GF-D8 (cell line): ENCODE results near the gene ASB14.
"Not testable (repeated sequence)": the region's sequence is repeated elsewhere in the genome, so short reads cannot be mapped to it uniquely, and the experiment has no call there.

Source experiments
- DNase-seq: peaks from one replicate; lab custom pipeline; 2025; lab: John Stamatoyannopoulos, UW

ASB14 gene

DNA sequence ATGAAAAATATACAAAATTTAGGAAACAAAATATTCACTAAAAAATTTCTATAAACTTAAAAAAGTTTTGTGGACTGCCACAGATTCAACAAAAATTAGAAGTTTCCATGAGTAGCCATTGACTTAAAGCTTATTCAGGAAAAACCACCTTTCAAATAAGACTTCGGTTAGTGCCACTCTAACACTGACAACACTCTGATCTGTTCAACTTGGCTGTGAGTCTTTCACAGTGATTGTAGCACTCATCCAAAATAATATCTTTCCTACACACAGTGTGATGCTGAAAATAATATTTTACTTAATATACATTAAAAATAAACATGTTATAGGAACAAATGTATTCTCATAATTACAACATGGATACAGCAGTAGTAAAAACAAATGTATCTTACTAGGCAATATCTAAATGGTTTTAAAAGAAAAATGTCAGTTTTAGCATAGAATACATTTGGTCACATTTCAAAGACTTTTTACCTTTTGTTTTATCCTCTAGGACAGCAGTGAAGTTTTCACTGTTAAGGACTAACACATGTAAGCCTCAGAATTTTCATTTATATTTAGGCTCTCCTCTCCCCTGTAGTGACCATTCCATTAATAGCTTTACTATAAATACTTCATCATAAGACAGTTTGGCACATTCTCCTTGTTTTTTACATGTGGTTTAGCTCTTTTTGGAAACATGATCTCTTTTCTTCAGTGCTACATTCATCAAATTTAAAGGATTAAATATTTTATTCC, at the start of gene ASB14:
Gene ASB14 (minus strand): TSS at position 527 of the 738 bp plus-strand sequence. CDS start 652 bp downstream, outside the sequence.
- DNase-seq: no peak

DNA sequence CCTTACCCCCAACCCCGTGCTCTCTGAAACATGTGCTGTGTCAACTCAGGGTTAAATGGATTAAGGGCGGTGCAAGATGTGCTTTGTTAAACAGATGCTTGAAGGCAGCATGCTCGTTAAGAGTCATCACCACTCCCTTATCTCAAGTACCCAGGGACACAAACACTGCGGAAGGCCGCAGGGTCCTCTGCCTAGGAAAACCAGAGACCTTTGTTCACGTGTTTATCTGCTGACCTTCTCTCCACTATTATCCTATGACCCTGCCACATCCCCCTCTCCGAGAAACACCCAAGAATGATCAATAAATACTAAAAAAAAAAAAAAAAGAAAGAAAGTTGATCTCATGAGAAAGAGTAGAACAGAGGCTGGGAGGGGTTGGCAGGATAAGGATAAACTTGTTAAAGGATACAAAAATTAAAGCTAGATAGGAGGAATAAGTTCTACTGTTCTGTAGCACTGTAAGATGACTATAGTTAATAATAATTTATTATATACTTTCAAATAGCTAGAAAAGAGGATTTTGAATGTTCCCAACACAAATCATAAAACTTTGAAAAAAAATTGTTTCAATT, 46.7 kb upstream of the ASB14 start:
- not testable (repeated sequence) for DNase-seq

DNA sequence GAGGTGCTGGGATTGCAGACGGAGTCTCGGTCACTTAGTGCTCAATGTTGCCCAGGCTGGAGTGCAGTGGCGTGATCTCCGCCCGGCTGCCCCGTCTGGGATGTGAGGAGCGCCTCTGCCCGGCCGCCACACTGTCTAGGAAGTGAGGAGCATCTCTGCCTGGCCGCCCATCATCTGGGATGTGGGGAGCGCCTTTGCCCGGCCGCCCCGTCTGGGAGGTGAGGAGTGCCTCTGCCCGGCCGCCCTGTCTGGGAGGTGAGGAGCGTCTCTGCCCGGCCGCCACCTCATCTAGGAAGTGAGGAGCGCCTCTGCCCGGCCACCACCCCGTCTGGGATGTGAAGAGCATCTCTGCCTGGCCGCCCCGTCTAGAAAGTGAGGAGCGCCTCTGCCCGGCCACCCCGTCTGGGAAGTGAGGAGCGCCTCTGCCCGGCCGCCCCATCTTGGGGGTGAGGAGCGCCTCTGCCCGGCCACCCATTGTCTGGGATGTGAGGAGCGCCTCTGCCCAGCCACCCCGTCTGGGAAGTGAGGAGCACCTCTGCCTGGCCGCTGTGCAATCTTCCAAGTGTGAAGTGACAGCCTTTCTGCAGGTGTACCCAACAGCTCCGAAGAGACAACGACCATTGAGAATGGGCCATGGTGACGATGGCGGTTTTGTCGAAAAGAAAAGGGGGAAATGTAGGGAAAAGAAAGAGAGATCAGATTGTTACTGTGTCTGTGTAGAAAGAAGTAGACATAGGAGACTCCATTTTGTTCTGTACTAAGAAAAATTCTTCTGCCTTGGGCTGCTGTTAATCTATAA, 46.0 kb upstream of the ASB14 start:
- DNase-seq: not testable (repeated sequence)

DNA sequence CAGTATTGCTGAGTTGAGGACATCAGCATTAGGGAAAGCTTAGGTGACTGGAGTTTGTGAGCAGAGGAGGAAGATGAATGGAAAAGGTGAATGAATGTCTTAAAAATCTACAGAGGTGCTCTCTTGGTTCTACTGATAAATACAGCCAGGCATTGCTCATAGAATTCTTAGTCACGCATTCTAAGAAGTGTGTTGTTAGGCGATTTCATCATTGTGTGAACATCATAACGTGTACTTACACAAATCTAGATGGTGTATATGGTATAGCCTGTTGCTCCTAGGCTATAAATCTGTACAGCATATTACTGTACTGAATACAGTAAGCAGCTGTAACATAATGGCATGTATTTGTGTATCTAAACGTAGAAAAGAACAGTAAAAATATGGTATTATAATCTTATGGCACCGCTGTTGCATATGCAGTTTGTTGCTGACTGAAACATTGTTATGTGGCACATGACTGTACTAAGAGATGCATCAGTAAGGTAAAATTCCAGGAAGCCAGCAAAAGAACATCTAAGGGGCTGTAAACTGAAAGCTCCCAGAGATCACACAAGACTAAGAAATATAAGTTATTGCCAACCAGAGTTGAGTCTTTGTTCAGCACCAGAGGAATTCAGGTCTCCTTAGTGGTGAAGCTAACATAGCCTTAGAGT, 42.9 kb upstream of the ASB14 start:
- no peak for DNase-seq

DNA sequence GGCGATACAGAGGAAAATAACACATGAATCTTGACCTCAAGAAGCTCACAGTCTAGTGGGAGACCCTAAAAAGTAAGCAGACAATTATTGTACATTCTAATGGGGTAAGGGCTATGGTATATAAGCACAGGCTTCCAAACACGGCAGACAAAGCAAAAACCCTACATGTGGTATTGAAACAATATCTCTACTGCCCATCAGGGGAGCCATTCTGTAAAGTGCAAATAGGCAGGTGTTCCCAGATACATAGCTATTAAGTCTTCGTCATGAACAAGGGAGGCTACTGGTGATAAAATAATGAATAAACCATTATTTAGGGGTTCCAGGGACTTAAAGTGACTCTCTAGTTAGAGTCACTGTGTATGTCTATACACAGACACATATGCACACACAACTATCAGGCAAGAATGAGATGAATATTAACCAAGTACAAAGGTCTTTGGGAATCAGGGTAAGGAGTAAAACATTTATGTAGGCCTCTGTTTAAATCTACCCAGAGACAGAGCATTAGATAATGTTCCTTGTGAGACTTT, 38.7 kb upstream of the ASB14 start:
- DNase-seq: no peak

DNA sequence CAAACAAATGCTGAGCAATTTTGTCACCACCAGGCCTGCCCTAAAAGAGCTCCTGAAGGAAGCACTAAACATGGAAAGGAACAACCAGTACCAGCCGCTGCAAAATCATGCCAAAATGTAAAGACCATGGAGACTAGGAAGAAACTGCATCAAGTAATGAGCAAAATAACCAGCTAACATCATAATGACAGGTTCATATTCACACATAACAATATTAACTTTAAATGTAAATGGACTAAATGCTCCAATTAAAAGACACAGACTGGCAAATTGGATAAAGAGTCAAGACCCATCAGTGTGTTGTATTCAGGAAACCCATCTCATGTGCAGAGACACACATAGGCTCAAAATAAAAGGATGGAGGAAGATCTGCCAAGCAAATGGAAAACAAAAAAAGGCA, 34.0 kb upstream of the ASB14 start:
- DNase-seq: not testable (repeated sequence)

DNA sequence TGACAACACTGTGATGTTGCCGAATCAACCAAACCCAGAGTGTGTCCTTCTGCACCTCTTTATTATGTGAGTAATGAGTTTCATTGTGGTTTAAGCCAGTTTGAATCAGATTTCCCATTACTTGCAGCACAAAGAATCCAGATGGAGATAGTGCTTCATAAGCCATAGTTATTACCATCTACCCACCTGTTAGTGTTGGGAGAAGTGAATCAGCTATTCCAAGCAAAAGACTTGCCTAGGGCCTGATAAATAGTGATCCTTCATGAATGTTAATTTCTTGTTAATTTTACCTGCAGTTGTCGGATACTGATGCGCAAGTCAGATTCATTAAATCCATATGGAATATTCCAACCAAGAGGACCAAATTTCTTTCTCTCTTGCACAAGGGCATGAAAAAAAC, 21.7 kb upstream of the ASB14 start:
- no peak for DNase-seq

DNA sequence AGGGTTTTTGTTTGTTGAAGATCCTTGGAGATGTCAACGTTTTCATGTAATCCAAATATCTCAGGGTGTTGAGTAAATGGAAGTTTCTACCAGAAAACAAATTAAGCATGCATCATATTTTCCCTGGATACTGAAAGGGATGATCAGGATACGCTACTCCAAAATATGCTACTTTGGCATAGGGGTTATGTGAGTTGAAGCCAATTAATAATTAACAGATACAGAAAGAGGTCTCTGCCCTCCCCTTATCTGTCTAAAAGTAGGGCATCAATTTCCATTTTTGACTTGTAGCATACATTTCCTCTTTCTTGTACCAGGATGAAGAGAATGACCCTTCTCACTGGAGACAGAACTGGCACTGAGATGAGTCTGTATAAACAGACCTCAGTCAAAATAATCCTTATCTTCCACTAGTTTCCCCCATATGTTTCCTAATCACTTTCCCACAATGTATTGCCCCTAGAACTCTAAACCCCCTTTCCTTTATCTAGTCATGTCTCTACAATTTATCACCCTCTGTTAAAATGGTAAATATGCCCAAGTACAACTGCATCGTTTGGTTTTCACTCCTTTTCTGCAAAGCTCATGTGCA, 17.4 kb upstream of the ASB14 start:
- DNase-seq: no peak

DNA sequence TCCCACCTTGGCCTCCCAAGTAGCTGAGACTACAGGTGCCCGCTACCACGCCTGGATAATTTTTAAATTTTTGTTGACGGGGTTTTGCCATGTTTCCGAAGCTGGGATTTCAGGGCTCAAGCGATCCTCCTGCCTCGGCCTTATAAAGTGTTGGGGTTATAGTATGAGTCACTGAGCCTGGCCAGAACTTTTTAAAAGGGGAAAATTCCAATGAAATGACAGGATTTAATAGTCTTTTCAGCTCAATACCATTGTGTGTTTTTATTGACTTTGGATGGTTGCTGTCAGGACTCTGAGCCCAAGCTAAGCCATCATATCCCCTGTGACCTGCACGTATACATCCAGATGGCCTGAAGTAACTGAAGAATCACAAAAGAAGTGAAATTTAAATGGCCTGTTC, 11.0 kb upstream of the ASB14 start:
- DNase-seq: not testable (repeated sequence)

DNA sequence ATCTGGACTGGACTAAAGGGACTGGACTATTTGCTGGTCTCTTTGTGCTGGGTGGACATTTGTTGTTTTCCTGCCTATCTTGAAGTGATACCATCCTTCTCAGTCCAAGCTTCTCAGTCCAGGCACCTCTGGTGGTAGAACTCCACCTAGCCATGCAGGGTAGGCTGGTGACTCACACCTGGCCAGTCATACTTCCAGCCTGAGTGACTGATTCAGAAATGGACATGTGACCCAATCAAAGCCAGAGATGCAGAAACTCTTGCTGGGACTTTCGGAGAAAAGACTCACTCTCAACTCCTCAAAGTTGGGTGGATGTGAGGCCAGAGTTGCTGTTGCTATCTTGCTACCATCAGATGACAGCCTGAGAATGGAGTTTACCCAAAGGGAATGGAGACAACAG, 5.6 kb upstream of the ASB14 start:
- no peak for DNase-seq

DNA sequence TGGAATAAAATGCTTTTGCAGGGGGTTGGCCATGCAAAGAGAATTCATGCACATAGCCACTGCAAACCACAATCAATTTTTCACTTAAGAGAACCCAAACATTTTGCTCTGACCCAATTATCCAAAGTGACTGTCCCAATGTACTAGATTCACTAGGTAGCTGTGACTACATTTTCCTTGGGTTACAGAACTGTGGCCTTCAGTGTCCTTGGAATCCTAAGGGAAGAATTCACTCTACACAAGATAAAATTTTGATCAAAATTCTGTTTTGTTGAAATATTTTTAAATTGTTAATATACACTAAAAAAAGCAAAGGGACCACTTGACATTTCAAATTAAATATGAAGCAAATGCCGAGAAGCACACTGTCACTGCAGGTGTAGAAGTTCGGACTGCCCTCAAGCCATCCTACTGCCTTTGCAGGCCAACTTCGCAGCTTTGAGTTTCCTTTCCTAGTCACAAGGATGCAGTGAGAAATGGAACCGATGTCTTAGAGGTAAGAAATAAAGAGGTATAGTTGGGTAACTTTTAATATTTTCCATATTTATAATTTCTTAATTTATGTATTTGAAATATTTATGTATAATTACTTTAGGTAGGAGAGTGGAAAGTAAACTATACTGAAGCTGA, 527 bp upstream of the ASB14 start:
- DNase-seq: no peak

DNA sequence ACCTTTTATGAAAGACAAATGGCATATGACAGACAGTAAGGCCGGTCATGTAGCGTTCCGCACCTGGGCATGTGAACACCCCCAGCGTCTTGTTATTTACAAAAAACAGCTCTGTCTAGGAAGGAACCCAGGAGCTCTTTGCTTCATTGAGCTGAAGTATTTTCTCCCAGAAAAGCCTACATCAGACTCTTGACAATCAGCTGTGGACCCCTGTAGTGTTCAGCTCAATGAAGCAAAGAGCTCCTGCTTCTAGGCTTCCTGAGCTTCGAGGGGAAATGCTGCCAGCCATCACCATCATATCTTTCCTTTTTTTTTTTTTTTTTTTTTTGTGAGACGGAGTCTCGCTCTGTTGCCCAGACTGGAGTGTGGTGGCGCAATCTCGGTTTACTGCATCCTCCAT, 4.1 kb downstream of the ASB14 start:
- DNase-seq: no peak

DNA sequence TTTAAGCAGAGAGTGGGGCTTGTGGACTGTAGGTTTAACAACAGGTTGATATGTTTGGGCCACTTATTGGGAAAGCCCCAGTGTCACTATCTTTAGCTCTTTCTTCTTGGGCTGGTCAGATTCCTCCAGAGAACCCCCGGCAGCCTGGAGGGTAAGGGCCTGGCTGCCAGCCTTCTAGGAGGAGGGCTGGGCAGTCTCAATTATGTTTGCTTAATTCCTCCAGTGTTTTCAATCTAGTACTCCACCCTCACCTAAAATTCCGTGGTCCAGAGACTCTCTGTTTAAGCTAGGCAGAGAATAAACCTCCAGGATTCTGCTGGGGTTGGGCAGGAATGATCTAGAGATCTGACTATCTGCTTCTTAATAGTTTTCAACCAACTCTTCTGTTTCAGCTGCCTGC, 5.3 kb downstream of the ASB14 start:
- DNase-seq: no peak

DNA sequence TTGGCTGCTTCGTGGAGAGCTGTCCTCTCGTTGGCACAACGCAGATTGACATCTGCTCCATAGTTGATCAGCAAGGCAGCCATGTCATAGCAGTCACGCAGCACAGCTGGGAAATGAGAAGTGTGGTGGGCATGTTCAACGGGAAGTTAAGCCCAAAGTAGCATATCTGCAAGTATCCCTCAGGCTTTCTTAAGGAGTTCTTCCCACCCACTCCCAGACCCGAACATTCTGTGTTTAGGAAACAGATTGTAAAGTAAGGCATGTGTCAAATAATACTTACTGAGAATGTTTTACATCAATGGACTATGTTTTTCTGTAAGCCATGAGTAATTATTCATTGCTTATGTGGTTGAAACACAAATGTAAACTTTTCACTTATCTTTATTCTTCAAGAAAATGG, 9.2 kb downstream of the ASB14 start:
- DNase-seq: no peak

DNA sequence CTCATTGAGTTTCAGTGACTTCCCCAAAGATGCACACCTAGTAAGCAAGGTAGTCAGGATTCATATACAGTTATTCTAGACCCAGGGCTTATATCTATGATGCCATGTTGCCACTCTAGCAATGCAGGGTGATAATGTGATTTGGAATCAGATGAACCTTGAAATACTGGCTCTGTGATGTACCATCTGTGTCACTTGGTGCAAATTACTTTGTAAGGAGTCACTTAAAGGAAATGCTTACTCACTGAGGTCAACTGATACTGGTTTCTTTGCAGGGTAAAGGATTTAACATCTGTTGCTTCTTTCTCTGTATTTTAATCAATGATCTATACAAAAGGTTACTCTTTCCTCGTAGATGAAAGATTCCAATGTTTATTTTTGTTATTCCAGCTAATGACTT, 10.8 kb downstream of the ASB14 start:
- DNase-seq: no peak

DNA sequence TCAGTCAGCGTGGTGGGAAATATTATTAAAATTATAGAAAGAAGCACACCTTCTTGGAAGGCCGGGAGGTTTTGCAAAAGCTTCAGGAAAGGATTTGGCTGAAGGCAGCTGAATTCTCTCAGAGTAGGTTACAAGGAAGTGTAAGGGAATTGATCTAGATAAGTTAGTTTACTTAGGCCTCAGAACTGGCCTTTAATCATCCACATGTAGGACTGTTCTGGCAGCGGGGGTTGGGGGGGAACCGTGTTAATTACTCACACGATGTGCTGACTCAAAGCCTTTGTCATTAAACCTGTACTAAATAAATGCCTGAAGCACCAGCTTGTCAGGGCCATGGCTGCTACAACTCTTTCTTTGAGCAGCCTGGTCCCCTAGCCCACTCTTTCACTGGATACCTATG, 12.8 kb downstream of the ASB14 start:
- DNase-seq: no peak

DNA sequence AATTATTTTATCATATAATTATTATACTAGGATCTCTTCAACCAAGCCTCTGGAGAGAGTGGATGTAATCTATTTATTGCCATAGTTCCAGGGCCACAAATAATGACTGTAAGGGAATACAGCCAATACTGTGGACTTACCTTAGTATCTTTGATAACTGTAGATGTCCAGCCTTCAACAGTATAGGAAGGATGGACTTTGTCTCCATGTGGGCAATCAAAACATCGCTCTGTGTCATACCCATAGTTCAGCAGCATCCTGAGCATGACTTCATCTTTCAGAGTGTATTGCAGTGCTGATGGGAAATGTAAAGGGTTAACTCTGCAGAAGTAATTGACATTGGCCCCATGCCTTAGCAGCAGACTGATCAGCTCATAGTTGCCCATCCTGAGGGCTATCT, 14.2 kb downstream of the ASB14 start:
- no peak for DNase-seq

DNA sequence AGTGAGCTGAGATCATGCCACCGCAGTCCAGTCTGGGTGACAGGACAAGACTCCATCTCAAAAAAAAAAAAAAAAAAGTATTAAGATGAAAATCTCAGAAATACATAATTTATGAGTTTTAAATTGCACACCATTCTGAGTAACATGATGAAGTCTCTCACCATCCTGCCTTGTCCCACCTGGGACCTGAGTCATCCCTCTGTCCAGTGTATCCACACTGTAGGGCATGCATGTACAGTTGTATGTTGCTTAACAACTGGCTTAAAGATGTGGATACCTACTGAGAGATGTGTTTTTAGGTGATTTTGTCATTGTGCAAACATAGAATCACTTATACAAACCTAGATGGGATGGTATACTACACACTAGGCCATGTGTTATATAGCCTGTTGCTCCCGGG, 17.1 kb downstream of the ASB14 start:
- no peak for DNase-seq

DNA sequence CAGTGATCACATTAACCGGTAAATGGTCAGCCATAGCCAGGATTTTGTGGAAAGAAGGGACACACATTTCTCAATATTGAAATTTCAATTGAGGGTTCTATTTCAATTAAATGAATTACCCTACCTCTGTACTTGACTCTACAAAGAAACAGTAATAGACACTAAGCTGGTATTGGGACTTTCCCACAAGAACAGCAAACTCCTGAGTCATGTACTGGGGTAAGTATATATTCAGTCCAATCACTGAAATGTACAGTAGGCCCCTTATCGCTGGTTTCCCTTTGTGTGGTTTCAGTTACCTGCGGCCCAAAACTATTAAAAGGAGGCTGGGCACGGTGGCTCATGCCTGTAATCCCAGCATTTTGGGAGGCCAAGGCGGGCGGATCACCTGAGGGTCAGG, 17.6 kb downstream of the ASB14 start:
- DNase-seq: no peak

DNA sequence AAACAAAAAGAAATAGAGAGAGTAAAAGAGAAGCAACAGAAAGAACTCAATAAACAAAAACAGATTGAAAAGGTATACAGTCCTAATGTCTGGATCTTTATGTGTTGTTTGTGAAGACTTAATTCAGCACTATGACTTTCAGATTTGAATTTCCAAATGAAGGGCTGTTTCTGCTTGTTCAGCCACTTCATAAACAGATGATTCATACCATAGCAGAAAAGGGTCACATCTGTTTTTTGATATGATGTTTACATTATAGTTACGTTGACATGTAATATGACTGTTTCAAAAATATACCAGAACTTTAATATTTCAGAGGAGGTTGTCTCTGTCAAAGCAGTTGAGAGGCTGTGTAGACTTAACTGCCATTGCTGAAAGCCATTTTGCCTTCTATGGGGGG, 24.1 kb downstream of the ASB14 start:
- DNase-seq: no peak

DNA sequence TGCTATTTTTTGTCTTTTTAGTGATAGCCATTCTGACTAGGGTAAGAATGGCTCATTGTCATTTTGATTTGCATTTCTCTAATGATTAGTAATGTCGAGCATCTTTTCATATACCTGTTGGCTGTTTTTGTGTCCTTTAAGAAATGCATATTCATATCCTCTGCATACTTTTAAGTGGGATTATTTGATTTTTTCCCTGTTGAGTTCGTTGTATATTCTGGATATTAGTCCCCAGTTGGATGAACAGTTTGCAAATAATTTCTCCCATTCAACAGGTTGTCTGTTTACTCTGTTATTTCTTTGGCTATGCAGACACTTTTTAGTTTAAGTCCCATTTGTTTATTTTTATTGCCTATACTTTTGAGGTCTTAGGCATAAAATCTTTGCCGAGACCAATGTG, 30.6 kb downstream of the ASB14 start:
- no peak for DNase-seq

DNA sequence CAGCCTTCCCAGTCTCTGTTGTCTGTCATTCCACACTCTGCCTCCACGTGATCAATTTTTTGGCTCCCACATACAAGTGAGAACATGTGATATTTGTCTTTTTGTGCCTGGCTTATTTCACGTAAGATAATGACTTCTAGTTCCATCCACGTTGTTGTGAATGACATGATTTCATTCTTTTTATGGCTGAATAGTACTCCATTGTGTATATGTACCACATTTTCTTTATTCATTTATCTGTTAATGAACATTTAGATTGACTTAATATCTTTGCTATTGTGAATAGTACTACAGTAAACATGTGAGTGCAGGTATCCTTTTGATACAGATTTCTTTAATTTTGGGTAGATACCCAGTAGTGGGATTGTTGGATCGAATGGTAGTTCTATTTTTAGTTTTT, 31.4 kb downstream of the ASB14 start:
- no peak for DNase-seq
